A673 (cell line): ENCODE results near the gene POTEB3.
"Not testable (repeated sequence)": the region's sequence is repeated elsewhere in the genome, so short reads cannot be mapped to it uniquely, and the experiment has no call there.

Experiments
- CTCF ChIP-seq: fragments of 300-800, 200-600 bp; sonication (generic); conservative IDR thresholded peaks from 2 replicates; pipeline ENCODE4 v1.5.1; 2017; ENCODE audit warnings: low read depth, mild to moderate bottlenecking, antibody characterized with exemption, low read length, moderate library complexity, mixed read lengths
- EZH2 ChIP-seq: fragments of 200-600 bp; sonication (generic); IDR thresholded peaks from 2 replicates; pipeline ENCODE4 v1.6.1; 2017; ENCODE audit warnings: borderline replicate concordance, low read depth, mild to moderate bottlenecking, mixed read lengths, antibody characterized with exemption, low read length; ENCODE audit not compliant: poor library complexity, severe bottlenecking

DNA sequence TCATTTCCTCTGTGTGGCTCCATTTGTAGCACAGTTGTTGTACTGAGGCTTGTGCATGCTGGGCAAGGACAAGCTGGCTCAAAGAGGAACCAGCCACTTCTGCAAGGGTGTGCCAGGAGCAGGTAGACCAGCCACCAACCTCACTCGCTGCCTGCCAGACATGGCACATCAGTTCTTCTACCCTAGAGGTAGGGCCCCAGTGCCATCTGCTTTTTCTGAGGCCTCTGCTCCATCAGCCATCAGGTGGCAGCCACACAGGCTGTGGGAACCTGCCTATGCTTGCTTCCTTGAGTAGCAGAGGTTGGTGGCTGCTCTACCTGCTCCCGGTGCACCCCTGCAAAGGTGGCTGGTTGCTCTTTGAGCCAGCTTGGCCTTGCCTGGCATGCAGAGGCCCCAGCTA lies 42.6 kb downstream of the POTEB3 start:
- TF ChIP-seq CTCF, EZH2: not testable (repeated sequence)
